IPS-18c (cell line): ENCODE measurements around the gene RMDN2.

Source experiments
- H3K4me3 ChIP-seq: 2 replicates; pipeline ENCODE4 v1.7.0; 2013; ENCODE audit warnings: low read depth, mild to moderate bottlenecking, low read length, moderate library complexity; ENCODE audit not compliant: insufficient read depth
- H3K9me3 ChIP-seq: one replicate; pipeline ENCODE4 v1.6.1; 2013; ENCODE audit warnings: mild to moderate bottlenecking, low read length, moderate library complexity; ENCODE audit not compliant: control insufficient read depth, insufficient read depth

The RMDN2 gene

GRCh38 chr2:37925063-37925897, at the start of gene RMDN2:
Gene RMDN2, plus strand, starts transcription at chr2:37925287. Its CDS starts 3,991 bp downstream, at chr2:37929278.
- H3K9me3 ChIP-seq = peaks cover 4% of the 10 kb centered on the region
- peak within 1 kb of the TSS; percentile 80 for H3K4me3 ChIP-seq

- Histone ChIP-seq H3K4me3 (no peak overlapping the region), H3K9me3 (no peaks in the 10 kb centered on the region)
Observed at GRCh38 chr2:37875403-37875906, 49.6 kb upstream of the RMDN2 start.

- Histone ChIP-seq H3K9me3 (no peaks in the 10 kb centered on the region), H3K4me3 (no peak overlapping the region)
Observed at GRCh38 chr2:37876227-37876626, 48.9 kb upstream of the RMDN2 start.

- no peaks in the 10 kb centered on the region for H3K9me3 ChIP-seq
- H3K4me3 ChIP-seq = no peak overlapping the region
Observed at GRCh38 chr2:37877457-37878315, 47.4 kb upstream of the RMDN2 start.

GRCh38 chr2:37878536-37878935, 46.6 kb upstream of the RMDN2 start:
- Histone ChIP-seq H3K9me3 (no peaks in the 10 kb centered on the region), H3K4me3 (no peak overlapping the region)

GRCh38 chr2:37880551-37880950, 44.5 kb upstream of the RMDN2 start:
- Histone ChIP-seq H3K4me3 (no peak overlapping the region), H3K9me3 (no peaks in the 10 kb centered on the region)

GRCh38 chr2:37881397-37881796, 43.7 kb upstream of the RMDN2 start:
- no peaks in the 10 kb centered on the region for H3K9me3 ChIP-seq

GRCh38 chr2:37882036-37882435, 43.1 kb upstream of the RMDN2 start:
- no peak overlapping the region for H3K4me3 ChIP-seq
- no peaks in the 10 kb centered on the region for H3K9me3 ChIP-seq

More at GRCh38 chr2:37881397-37881796, 43.7 kb upstream of the RMDN2 start:
- no peak overlapping the region for H3K4me3 ChIP-seq

- no peaks in the 10 kb centered on the region for H3K9me3 ChIP-seq
- H3K4me3 ChIP-seq = no peak overlapping the region
Observed at GRCh38 chr2:37883518-37883917, 41.6 kb upstream of the RMDN2 start.

- Histone ChIP-seq H3K4me3 (no peak overlapping the region), H3K9me3 (no peaks in the 10 kb centered on the region)
Observed at GRCh38 chr2:37885329-37885993, 39.6 kb upstream of the RMDN2 start.

GRCh38 chr2:37886745-37887144, 38.3 kb upstream of the RMDN2 start:
- no peaks in the 10 kb centered on the region for H3K9me3 ChIP-seq
- no peak overlapping the region for H3K4me3 ChIP-seq

- no peaks in the 10 kb centered on the region for H3K9me3 ChIP-seq
- no peak overlapping the region for H3K4me3 ChIP-seq
Observed at GRCh38 chr2:37887286-37887685, 37.8 kb upstream of the RMDN2 start.

GRCh38 chr2:37890893-37891495, 34.1 kb upstream of the RMDN2 start:
- Histone ChIP-seq H3K9me3 (no peaks in the 10 kb centered on the region), H3K4me3 (no peak overlapping the region)

GRCh38 chr2:37891846-37892435, 33.1 kb upstream of the RMDN2 start:
- Histone ChIP-seq H3K9me3 (no peaks in the 10 kb centered on the region), H3K4me3 (no peak overlapping the region)

- Histone ChIP-seq H3K4me3 (no peak overlapping the region), H3K9me3 (no peaks in the 10 kb centered on the region)
Observed at GRCh38 chr2:37892436-37893114, 32.5 kb upstream of the RMDN2 start.

GRCh38 chr2:37893327-37893726, 31.8 kb upstream of the RMDN2 start:
- no peaks in the 10 kb centered on the region for H3K9me3 ChIP-seq
- no peak overlapping the region for H3K4me3 ChIP-seq
